Natural killer cell (primary cell): ENCODE measurements around the gene RAB27B. TPM values are rescaled to one million over a fixed set of nuclear protein-coding genes. Genes with fewer than 3 reads are reported as not detected.
"Not testable (repeated sequence)": the region's sequence is repeated elsewhere in the genome, so short reads cannot be mapped to it uniquely, and the experiment has no call there.

ENCODE experiments used
- ATAC-seq, 3 donors: fragments of 150-1000 bp in 2 of 3; fragments of 200-7000 bp in 1 of 3; cut with Tn5 transposase; 1 replicate in 1 of 3; 2 replicates in 2 of 3; pipeline ENCODE4 v1.10.0; 2021; ENCODE audit warnings: mild to moderate bottlenecking in 2 of 3, moderate library complexity in 2 of 3
- DNase-seq, 2 donors: peaks; one replicate each; pipeline versions ENCODE4 v3.0.0 to v3.0.0-alpha.2; 2013 to 2021; ENCODE audit warnings: mixed read lengths in 1 of 2
- H3K27ac ChIP-seq: one replicate; pipeline ENCODE4 v1.5.1; 2013; ENCODE audit warnings: mild to moderate bottlenecking, low read length
- H3K27me3 ChIP-seq: one replicate; pipeline ENCODE4 v1.6.1; 2013; ENCODE audit warnings: low read length; ENCODE audit not compliant: control insufficient read depth, insufficient read depth
- H3K36me3 ChIP-seq: one replicate; pipeline ENCODE4 v1.6.1; 2013; ENCODE audit warnings: low read length; ENCODE audit not compliant: control insufficient read depth, insufficient read depth
- H3K4me1 ChIP-seq: one replicate; pipeline ENCODE4 v1.6.1; 2013; ENCODE audit warnings: low read length; ENCODE audit not compliant: control insufficient read depth, insufficient read depth
- H3K4me3 ChIP-seq: one replicate; pipeline ENCODE4 v1.5.1; 2013; ENCODE audit warnings: low read length
- H3K9me3 ChIP-seq: one replicate; pipeline ENCODE4 v1.6.1; 2013; ENCODE audit warnings: low read length; ENCODE audit not compliant: control insufficient read depth, insufficient read depth
- H3K27ac Mint-ChIP-seq, 2 donors: one replicate each; pipeline ENCODE4 v1.8.0; 2022; ENCODE audit warnings: mild to moderate bottlenecking in 2 of 2, mixed read lengths in 2 of 2, moderate library complexity in 1 of 2
- H3K27me3 Mint-ChIP-seq, 2 donors: one replicate each; pipeline ENCODE4 v1.8.0; 2022; ENCODE audit warnings: low read depth in 2 of 2, mixed read lengths in 2 of 2
- H3K36me3 Mint-ChIP-seq: one replicate; pipeline ENCODE4 v1.8.0; 2022; ENCODE audit warnings: mixed read lengths
- H3K4me1 Mint-ChIP-seq, 2 donors: one replicate each; pipeline ENCODE4 v1.8.0; 2022; ENCODE audit warnings: mixed read lengths in 2 of 2
- H3K4me3 Mint-ChIP-seq: one replicate; pipeline ENCODE4 v1.8.0; 2022; ENCODE audit warnings: mild to moderate bottlenecking, moderate library complexity, mixed read lengths
- H3K9me3 Mint-ChIP-seq, 2 donors: one replicate each; pipeline ENCODE4 v1.8.0; 2022; ENCODE audit warnings: mixed read lengths in 2 of 2
- WGBS: methylation state at CpG from one replicate; pipeline ENCODE4 v1.1.7; 2013; ENCODE audit warnings: missing lambda C conversion rate; ENCODE audit not compliant: insufficient coverage; 5-methylcytosine and 5-hydroxymethylcytosine counted together
- intact Hi-C: fragments of 100-400 bp; cut with micrococcal nuclease; formaldehyde crosslinking; loops from one replicate; pipeline ENCODE4 v1.14.2; 2022
- total RNA-seq, 4 donors: library from RNA; stranded (reverse); fragments of 120-200 nt in 1 of 4; gene quantifications; one replicate each; pipeline versions ENCODE4 v1.2.3 to v1.2.4, GENCODE V29; 2013 to 2022
- TF ChIP-seq, protein P1 (sequence below): fragments of 200-600 bp; IDR thresholded peaks from one replicate; pipeline ENCODE4 v1.8.0; 2022; ENCODE audit warnings: antibody characterized with exemption

The RAB27B gene
- total RNA-seq, 3 donors from 2014 or later (not counting 1 experiment from before 2014, with no cell fraction given), result 23.0 to 25.7 (median 24.0) TPM

DNA sequence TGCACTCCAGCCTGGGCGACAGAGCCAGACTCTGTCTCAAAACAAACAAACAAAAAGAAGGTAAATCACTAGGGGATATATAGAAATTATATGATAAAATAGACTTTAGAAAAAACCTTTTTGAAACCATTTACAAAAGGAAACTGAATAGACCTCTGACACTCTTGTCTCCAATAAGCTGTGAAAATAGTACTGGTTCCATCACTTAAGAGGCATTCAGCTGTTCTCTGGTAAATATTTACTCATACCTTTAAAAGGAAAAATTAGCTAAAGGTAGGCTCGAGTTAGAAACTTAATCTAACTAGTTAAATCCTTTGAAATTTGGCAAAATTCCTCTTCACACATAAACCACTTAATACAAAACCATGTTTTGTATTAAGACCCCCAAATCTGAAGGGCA is 21.4 kb downstream of the RAB27B start:
- ATAC-seq, result no peak
- H3K4me3 Mint-ChIP-seq, result no peak overlapping the region
- TF ChIP-seq, protein P1, sequence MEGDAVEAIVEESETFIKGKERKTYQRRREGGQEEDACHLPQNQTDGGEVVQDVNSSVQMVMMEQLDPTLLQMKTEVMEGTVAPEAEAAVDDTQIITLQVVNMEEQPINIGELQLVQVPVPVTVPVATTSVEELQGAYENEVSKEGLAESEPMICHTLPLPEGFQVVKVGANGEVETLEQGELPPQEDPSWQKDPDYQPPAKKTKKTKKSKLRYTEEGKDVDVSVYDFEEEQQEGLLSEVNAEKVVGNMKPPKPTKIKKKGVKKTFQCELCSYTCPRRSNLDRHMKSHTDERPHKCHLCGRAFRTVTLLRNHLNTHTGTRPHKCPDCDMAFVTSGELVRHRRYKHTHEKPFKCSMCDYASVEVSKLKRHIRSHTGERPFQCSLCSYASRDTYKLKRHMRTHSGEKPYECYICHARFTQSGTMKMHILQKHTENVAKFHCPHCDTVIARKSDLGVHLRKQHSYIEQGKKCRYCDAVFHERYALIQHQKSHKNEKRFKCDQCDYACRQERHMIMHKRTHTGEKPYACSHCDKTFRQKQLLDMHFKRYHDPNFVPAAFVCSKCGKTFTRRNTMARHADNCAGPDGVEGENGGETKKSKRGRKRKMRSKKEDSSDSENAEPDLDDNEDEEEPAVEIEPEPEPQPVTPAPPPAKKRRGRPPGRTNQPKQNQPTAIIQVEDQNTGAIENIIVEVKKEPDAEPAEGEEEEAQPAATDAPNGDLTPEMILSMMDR, result no peak
- no peak overlapping the region for H3K27ac Mint-ChIP-seq
- H3K36me3 Mint-ChIP-seq, result no peaks in the 10 kb centered on the region
- Histone ChIP-seq H3K36me3 (no peaks in the 10 kb centered on the region), H3K4me1 (no peaks in the 10 kb centered on the region), H3K27me3 (no peaks in the 10 kb centered on the region), H3K27ac (no peak overlapping the region), H3K4me3 (no peak overlapping the region), H3K9me3 (no peaks in the 10 kb centered on the region)
- DNase-seq, result no peak
- peaks cover 54 to 57% of the 10 kb centered on the region in 2 donors for H3K4me1 Mint-ChIP-seq
- no peaks in the 10 kb centered on the region for H3K27me3 Mint-ChIP-seq
- no peaks in the 10 kb centered on the region for H3K9me3 Mint-ChIP-seq
- intact Hi-C loops, result no loop called here
- WGBS, result 57% methylated on average over 1 of the region's 2 CpGs

DNA sequence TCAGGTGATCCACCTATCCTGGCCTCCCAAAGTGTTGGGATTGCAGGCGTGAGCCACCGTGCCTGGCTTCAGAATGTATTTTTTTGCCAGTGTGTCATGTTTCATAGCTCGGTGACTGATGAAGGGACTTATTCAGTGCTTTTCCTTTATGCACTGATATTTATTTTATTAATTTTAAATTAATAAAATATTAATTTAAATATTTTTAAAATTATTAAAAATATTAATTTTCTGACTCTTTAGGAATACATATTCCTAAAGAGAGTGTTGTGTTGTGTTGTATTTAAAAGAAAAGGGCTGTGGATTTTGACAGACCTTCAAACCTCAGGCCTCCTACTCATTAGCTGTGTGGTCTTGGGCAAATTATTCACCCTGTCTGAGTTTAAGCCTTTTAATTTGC is 22.3 kb downstream of the RAB27B start:
- DNase-seq, result no peak
- Mint-ChIP-seq H3K4me1 (peaks cover 50 to 57% of the 10 kb centered on the region in 2 donors), H3K9me3 (no peaks in the 10 kb centered on the region), H3K4me3 (no peak overlapping the region), H3K27me3 (no peaks in the 10 kb centered on the region), H3K27ac (no peak overlapping the region), H3K36me3 (peaks cover under 1% of the 10 kb centered on the region)
- no peak for ATAC-seq
- Histone ChIP-seq H3K27ac (no peak overlapping the region), H3K4me1 (no peaks in the 10 kb centered on the region), H3K9me3 (no peaks in the 10 kb centered on the region), H3K4me3 (no peak overlapping the region), H3K27me3 (no peaks in the 10 kb centered on the region), H3K36me3 (no peaks in the 10 kb centered on the region)
- TF ChIP-seq, protein P1, result no peak
- WGBS, result 100% methylated on average over 2 of the region's 3 CpGs
- intact Hi-C loops, result no loop called here

DNA sequence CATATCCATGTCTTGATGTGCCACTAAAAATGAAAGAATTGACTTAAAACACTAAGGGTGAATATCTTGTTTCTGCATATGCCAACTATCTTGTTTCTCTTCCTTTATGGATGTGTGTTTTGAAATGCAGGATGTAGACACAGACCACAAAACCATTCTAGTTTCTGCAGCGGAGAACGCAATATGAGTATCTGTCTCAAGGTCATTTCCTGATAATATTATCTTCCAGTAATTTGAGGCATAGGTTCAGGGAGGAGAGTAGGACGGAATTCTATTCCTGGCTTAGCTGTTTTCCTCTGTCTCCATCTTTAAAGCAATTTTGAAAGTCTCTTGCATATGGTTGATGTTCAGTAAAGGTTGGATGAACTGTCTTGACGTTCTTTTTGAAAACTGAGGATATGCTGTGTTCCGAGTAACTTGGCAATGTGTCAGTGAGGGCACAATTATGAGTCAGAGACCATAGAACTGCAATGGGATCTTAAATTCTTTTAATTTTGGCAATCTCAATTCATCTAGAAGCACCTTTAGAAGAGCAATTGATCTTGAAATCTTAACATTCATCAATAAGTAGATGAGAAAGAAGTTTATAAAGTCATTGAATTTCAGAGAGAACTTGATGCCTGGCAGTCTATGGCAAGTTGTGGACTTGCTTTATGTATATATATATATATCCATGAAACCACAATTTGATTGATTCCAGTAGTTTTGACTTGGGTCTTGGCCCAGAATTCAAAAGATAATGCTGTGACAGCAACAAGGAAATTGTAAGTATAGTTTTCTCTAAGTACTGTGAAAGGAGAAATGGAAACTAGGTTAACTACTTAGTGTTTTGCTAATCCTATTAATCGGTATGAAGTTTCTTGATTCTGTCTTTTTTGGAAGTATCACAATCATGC is 24.8 kb downstream of the RAB27B start:
- peak overlapping the region; percentile 50 to 69 for H3K27ac Mint-ChIP-seq
- WGBS, result 19% methylated on average over 6 of the region's 6 CpGs

DNA sequence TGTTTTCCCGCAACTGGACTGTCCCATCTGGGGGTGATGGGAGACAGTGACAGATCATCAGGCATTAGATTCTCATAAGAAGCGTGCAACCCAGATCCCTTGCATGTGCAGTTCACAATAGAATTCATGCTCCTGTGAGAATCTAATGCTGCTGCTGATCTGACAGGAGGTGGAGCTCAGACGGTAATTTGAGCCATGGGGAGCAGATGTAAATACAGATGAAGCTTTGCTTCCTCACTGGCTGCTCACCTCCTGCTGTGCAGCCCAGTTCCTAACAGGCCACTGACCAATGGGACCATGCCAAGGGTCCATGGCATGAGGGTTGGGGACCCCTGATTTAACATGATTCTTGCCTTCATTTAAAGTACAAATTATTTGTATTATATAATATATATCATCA is 26.8 kb downstream of the RAB27B start:
- H3K4me1 Mint-ChIP-seq, result peaks cover 49 to 53% of the 10 kb centered on the region in 2 donors
- intact Hi-C loops, ATAC-seq: not testable (repeated sequence)

More for the DNA sequence above, 24.8 kb downstream of the RAB27B start:
- no peaks in the 10 kb centered on the region for H3K9me3 Mint-ChIP-seq
- DNase-seq, result no peak
- no peaks in the 10 kb centered on the region for H3K4me1 ChIP-seq
- H3K27me3 Mint-ChIP-seq, result no peaks in the 10 kb centered on the region
- H3K4me3 ChIP-seq, result no peak overlapping the region
- H3K36me3 Mint-ChIP-seq, result peaks cover 8% of the 10 kb centered on the region
- no peak overlapping the region for H3K27ac ChIP-seq
- H3K9me3 ChIP-seq, result no peaks in the 10 kb centered on the region
- TF ChIP-seq, protein P1, result no peak
- H3K36me3 ChIP-seq, result no peaks in the 10 kb centered on the region
- H3K4me3 Mint-ChIP-seq, result peak overlapping the region; percentile 55
- H3K4me1 Mint-ChIP-seq, result peaks cover 47 to 57% of the 10 kb centered on the region in 2 donors
- intact Hi-C loops, result no loop called here
- peak in 1 of 3 donors; percentile 46 for ATAC-seq
- H3K27me3 ChIP-seq, result no peaks in the 10 kb centered on the region

More for the DNA sequence above, 26.8 kb downstream of the RAB27B start:
- H3K27ac Mint-ChIP-seq, H3K36me3 Mint-ChIP-seq, DNase-seq, H3K4me1 ChIP-seq, H3K9me3 Mint-ChIP-seq, H3K4me3 Mint-ChIP-seq, H3K27me3 Mint-ChIP-seq, H3K36me3 ChIP-seq, H3K9me3 ChIP-seq, H3K27ac ChIP-seq, H3K4me3 ChIP-seq, H3K27me3 ChIP-seq: not testable (repeated sequence)
- 97% methylated on average over 3 of the region's 3 CpGs for WGBS
